OCI-LY7 (cell line): ENCODE measurements around the gene SPAG16. TPM values are rescaled to one million over a fixed set of nuclear protein-coding genes. Genes with fewer than 3 reads are reported as not detected.
"Not testable (repeated sequence)": the region's sequence is repeated elsewhere in the genome, so short reads cannot be mapped to it uniquely, and the experiment has no call there.

ENCODE experiments used
- BruUV-seq: library from RNA; stranded (reverse); fragments of 400-500 nt; replicated peaks from 2 replicates; lab custom pipeline; 2021; lab: Mats Ljungman, UMichigan
- CTCF ChIA-PET: fragments of 300-600 bp; sonication (Branson Sonifier 250); formaldehyde crosslinking; loops from one replicate; lab custom pipeline; 2022; ENCODE audit warnings: antibody characterized with exemption; ENCODE audit not compliant: unreplicated experiment; lab: Charles Lee
- POLR2A ChIA-PET: fragments of 300-600 bp; sonication (Branson Sonifier 250); formaldehyde crosslinking; loops from one replicate; lab custom pipeline; 2022; ENCODE audit warnings: antibody characterized with exemption; lab: Charles Lee
- DNase-seq: peaks from one replicate; pipeline ENCODE4 v3.0.0-alpha.2; 2015; ENCODE audit warnings: low spot score
- H2AFZ ChIP-seq: fragments of 200-600 bp; sonication (generic), shearing (Covaris generic); 2 replicates; pipeline ENCODE4 v1.6.1; 2014; ENCODE audit warnings: mild to moderate bottlenecking, antibody characterized with exemption, low read length, moderate library complexity
- H3K27ac ChIP-seq: fragments of 200-600 bp; sonication (generic); 2 replicates; pipeline ENCODE4 v1.5.1; 2014; ENCODE audit warnings: mixed run types, low read depth, mild to moderate bottlenecking, moderate library complexity, low read length, inconsistent platforms; ENCODE audit not compliant: poor library complexity, severe bottlenecking
- H3K36me3 ChIP-seq: fragments of 200-600 bp; sonication (generic); 2 replicates; pipeline ENCODE4 v1.6.1; 2014; ENCODE audit warnings: mild to moderate bottlenecking, antibody characterized with exemption, low read length, moderate library complexity, mixed read lengths; ENCODE audit not compliant: insufficient read depth
- H3K4me1 ChIP-seq: fragments of 200-600 bp; sonication (generic); 2 replicates; pipeline ENCODE4 v1.5.1; 2014; ENCODE audit warnings: mild to moderate bottlenecking, low read length; ENCODE audit not compliant: insufficient read depth, poor library complexity, severe bottlenecking
- H3K4me2 ChIP-seq: fragments of 200-600 bp; sonication (generic); 2 replicates; pipeline ENCODE4 v1.6.1; 2014; ENCODE audit warnings: mild to moderate bottlenecking, low read length
- H3K4me3 ChIP-seq: fragments of 200-600 bp; sonication (generic); 2 replicates; pipeline ENCODE4 v1.5.1; 2014; ENCODE audit warnings: mild to moderate bottlenecking, low read depth, low read length; ENCODE audit not compliant: poor library complexity, severe bottlenecking
- H3K79me2 ChIP-seq: fragments of 200-600 bp; sonication (generic); 2 replicates; pipeline ENCODE4 v1.6.1; 2016; ENCODE audit warnings: low read depth, mild to moderate bottlenecking, low read length, moderate library complexity, mixed read lengths; ENCODE audit not compliant: insufficient read depth
- H3K9me2 ChIP-seq: fragments of 200-600 bp; sonication (generic); 2 replicates; pipeline ENCODE4 v1.6.1; 2016; ENCODE audit warnings: mild to moderate bottlenecking, low read length, mixed read lengths; ENCODE audit not compliant: insufficient read depth
- H3K9me3 ChIP-seq: fragments of 200-600 bp; sonication (generic); 2 replicates; pipeline ENCODE4 v1.6.1; 2014; ENCODE audit warnings: mild to moderate bottlenecking, mixed run types, low read length, mixed read lengths
- H4K20me1 ChIP-seq: fragments of 200-600 bp; sonication (generic); 2 replicates; pipeline ENCODE4 v1.6.1; 2014; ENCODE audit warnings: mild to moderate bottlenecking, antibody characterized with exemption, low read length, moderate library complexity, mixed read lengths; ENCODE audit not compliant: insufficient read depth
- CTCF ChIP-seq: fragments of 200-600 bp; sonication (generic); conservative IDR thresholded peaks from 2 replicates; pipeline ENCODE4 v1.5.1; 2014; ENCODE audit warnings: mild to moderate bottlenecking, antibody characterized with exemption, low read length, moderate library complexity, mixed read lengths
- EZH2phosphoT487 ChIP-seq: fragments of 200-600 bp; sonication (generic); IDR thresholded peaks from 2 replicates; pipeline ENCODE4 v1.6.1; 2018; ENCODE audit warnings: low read depth, borderline replicate concordance, mild to moderate bottlenecking, mixed run types, antibody characterized with exemption, low read length, moderate library complexity, mixed read lengths
- intact Hi-C: fragments of 100-400 bp; cut with micrococcal nuclease; formaldehyde crosslinking; loops from one replicate; pipeline ENCODE4 v1.10.0; 2022; ENCODE audit not compliant: unreplicated experiment
- total RNA-seq, 2 experiments: library from RNA; depleted of rRNA in 1 of 2; stranded (reverse); fragments of >200 nt in 1 of 2; shearing (Covaris generic) in 1 of 2; gene quantifications; 2 replicates each; pipeline ENCODE4 v1.2.3, GENCODE V29; 2014 to 2022

SPAG16 gene
- total RNA-seq, 2 experiments from 2014 or later, result 22.1 to 24.2 TPM

GRCh38 chr2:213688133-213688532 is 403.9 kb downstream of the SPAG16 start:
- no peak overlapping the region for H3K4me3 ChIP-seq
- BruUV-seq, result no TSS peak
- CTCF ChIA-PET, result no interaction called here
- no peaks in the 10 kb centered on the region for H3K36me3 ChIP-seq
- no peak overlapping the region for H2AFZ ChIP-seq
- no peaks in the 10 kb centered on the region for H3K79me2 ChIP-seq
- H3K4me1 ChIP-seq, result no peaks in the 10 kb centered on the region
- no peak for TF ChIP-seq EZH2phosphoT487
- no peak for TF ChIP-seq CTCF
- intact Hi-C loops, result no loop called here
- no peak overlapping the region for H3K4me2 ChIP-seq
- no peak overlapping the region for H3K27ac ChIP-seq
- no peaks in the 10 kb centered on the region for H3K9me3 ChIP-seq
- no peaks in the 10 kb centered on the region for H4K20me1 ChIP-seq
- no peaks in the 10 kb centered on the region for H3K9me2 ChIP-seq
- DNase-seq, result no peak
- POLR2A ChIA-PET, result no interaction called here

DNA sequence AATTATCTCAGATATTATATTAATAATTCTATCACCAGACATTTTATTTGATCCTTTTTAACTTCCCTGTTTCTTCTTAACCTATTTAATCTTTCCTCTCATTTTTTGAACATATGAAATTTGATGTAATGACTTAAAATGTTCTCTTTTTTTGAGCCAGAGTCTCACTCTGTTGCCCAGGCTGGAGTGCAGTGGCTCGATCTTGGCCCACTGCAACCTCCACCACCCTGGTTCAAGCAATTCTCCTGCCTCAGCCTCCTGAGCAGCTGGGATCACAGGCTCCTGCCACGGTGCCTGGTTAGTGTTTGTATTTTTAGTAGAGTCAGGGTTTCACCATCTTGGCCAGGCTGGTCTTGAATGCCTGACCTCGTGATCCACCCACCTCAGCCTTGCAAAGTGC is 404.6 kb downstream of the SPAG16 start:
- H2AFZ ChIP-seq, H3K36me3 ChIP-seq, H3K9me2 ChIP-seq, H3K4me2 ChIP-seq, POLR2A ChIA-PET, intact Hi-C loops, BruUV-seq, CTCF ChIA-PET, H3K4me3 ChIP-seq, DNase-seq, H3K79me2 ChIP-seq, H4K20me1 ChIP-seq, H3K9me3 ChIP-seq, H3K27ac ChIP-seq, H3K4me1 ChIP-seq: not testable (repeated sequence)

GRCh38 chr2:213689585-213689984 is 405.3 kb downstream of the SPAG16 start:
- ChIA-PET POLR2A (no interaction called here), CTCF (no interaction called here)
- Histone ChIP-seq H4K20me1 (no peaks in the 10 kb centered on the region), H3K27ac (no peak overlapping the region), H3K79me2 (no peaks in the 10 kb centered on the region), H3K4me1 (no peaks in the 10 kb centered on the region), H3K4me3 (no peak overlapping the region), H3K9me2 (no peaks in the 10 kb centered on the region), H3K36me3 (no peaks in the 10 kb centered on the region), H3K9me3 (no peaks in the 10 kb centered on the region), H3K4me2 (no peak overlapping the region), H2AFZ (no peak overlapping the region)
- no peak for DNase-seq
- no TSS peak for BruUV-seq
- TF ChIP-seq EZH2phosphoT487, result no peak
- no peak for TF ChIP-seq CTCF
- intact Hi-C loops, result no loop called here
